GM23248 (cell line): Measurements from ENCODE around the gene CST7.

Source experiments
- EZH2 ChIP-seq: fragments of 200-600 bp; sonication (generic); IDR thresholded peaks from 2 replicates; pipeline ENCODE4 v1.6.1; 2018; ENCODE audit warnings: antibody characterized with exemption, mild to moderate bottlenecking; ENCODE audit not compliant: insufficient read depth, poor library complexity, severe bottlenecking
- EZH2phosphoT487 ChIP-seq: fragments of 200-600 bp; sonication (generic); IDR thresholded peaks from 2 replicates; pipeline ENCODE4 v1.6.1; 2018; ENCODE audit warnings: antibody characterized with exemption, moderate library complexity, mild to moderate bottlenecking, low read depth; ENCODE audit not compliant: insufficient read depth

DNA sequence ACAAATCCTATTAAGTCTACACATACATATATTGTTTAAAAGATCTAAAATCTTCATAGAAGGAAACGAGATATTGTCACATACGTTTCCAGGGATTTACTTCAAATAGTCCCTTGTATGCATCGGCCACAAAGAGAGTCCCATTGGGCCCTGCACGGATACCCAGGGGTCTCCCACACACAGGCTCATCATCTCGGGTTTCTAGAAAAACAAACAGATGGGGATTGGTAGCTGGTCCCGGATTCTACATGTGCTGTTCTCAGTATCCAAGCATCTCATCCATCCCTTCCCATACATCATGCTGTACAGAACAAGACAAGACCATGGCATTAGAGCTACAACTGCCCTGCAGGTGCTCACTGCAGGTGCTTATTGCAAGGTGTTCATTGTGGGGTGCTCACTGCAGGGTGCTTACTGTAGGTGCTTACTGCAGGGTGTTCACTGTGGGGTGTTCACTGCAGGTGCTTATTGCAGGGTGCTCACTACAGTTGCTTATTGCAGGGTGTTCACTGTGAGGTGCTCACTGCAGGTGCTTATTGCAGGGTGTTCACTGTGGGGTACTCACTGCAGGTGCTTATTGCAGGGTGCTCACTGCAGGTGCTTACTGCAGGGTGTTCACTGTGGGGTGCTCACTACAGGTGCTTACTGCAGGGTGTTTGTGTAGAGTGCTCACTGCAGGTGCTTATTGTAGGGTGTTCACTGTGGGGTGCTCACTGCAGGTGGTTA is 22.5 kb downstream of the CST7 start:
- TF ChIP-seq EZH2 (no peak), EZH2phosphoT487 (no peak)
